Heart left ventricle (tissue), 16 donors: ENCODE results near the gene RNASE2. TPM values are rescaled to one million over a fixed set of nuclear protein-coding genes. Genes with fewer than 3 reads are reported as not detected.
A peak's percentile ranks its signal among the peaks of the same experiment; 100 is the strongest.
"Not testable (repeated sequence)": the region's sequence is repeated elsewhere in the genome, so short reads cannot be mapped to it uniquely, and the experiment has no call there.

Experiments
- ATAC-seq, 4 donors: fragments of 200-7000 bp; cut with Tn5 transposase; one replicate each; pipeline ENCODE4 v1.9.1; 2020 to 2022; ENCODE audit warnings: moderate library complexity in 4 of 4, mild to moderate bottlenecking in 3 of 4, moderate number of reproducible peaks in 1 of 4
- DNase-seq, 5 donors: peaks; one replicate each; pipeline ENCODE4 v3.0.0-alpha.2; 2020
- H3K27ac ChIP-seq, 12 donors: fragments of 200-600 bp; sonication (generic) in 4 of 12; one replicate each; pipeline versions ENCODE4 v1.5.0 to v1.8.0; 2016 to 2022; ENCODE audit warnings: mild to moderate bottlenecking in 2 of 12
- H3K27me3 ChIP-seq, 9 donors: fragments of 200-600 bp; sonication (generic) in 2 of 9; one replicate each; pipeline versions ENCODE4 v1.5.1 to v1.8.0; 2016 to 2022; ENCODE audit warnings: mild to moderate bottlenecking in 3 of 9
- H3K36me3 ChIP-seq, 9 donors: fragments of 200-600 bp; sonication (generic) in 2 of 9; one replicate each; pipeline versions ENCODE4 v1.5.0 to v1.8.0; 2018 to 2022; ENCODE audit warnings: mild to moderate bottlenecking in 2 of 9
- H3K4me1 ChIP-seq, 12 donors: fragments of 200-600 bp; sonication (generic) in 4 of 12; one replicate each; pipeline versions ENCODE4 v1.5.0 to v1.8.0; 2016 to 2022; ENCODE audit warnings: mild to moderate bottlenecking in 3 of 12
- H3K4me3 ChIP-seq, 12 donors: fragments of 200-600 bp; sonication (generic) in 4 of 12; one replicate each; pipeline versions ENCODE4 v1.5.0 to v1.8.0; 2017 to 2022; ENCODE audit warnings: mild to moderate bottlenecking in 9 of 12, moderate library complexity in 4 of 12
- H3K9me3 ChIP-seq, 12 donors: fragments of 200-600 bp; sonication (generic) in 4 of 12; one replicate each; pipeline versions ENCODE4 v1.5.0 to v1.8.0; 2016 to 2022; ENCODE audit warnings: mild to moderate bottlenecking in 1 of 12
- CTCF ChIP-seq, 12 donors: fragments of 200-600 bp; sonication (generic) in 4 of 12; IDR thresholded peaks; one replicate each; pipeline versions ENCODE4 v1.5.0 to v1.8.0; 2018 to 2022; ENCODE audit warnings: antibody characterized with exemption in 12 of 12, mild to moderate bottlenecking in 5 of 12
- POLR2A ChIP-seq, 2 donors: fragments of 450-650 bp; IDR thresholded peaks; one replicate each; pipeline ENCODE4 v1.6.1; 2017; ENCODE audit warnings: antibody characterized with exemption in 2 of 2, mild to moderate bottlenecking in 2 of 2, moderate library complexity in 2 of 2
- WGBS, 4 donors: extraction: QIAGEN DNeasy Blood & Tissue Kit in 2 of 4; methylation state at CpG; one replicate each; pipeline versions ENCODE4 v1.1.5 to v1.1.7; 2013 to 2018; 5-methylcytosine and 5-hydroxymethylcytosine counted together
- intact Hi-C, 10 donors: fragments of 100-400 bp; cut with DNase I; formaldehyde crosslinking; loops; one replicate each; pipeline versions ENCODE4 v1.11.1 to v1.14.2; 2022
- polyA plus RNA-seq, 2 donors: library from polyadenylated mRNA; stranded (reverse); fragments of 200-250 nt; gene quantifications; one replicate each; pipeline ENCODE4 v1.2.3, GENCODE V29; 2013
- total RNA-seq, 9 donors: library from RNA; depleted of rRNA in 2 of 9; stranded (reverse); fragments of >200 nt in 2 of 9; fragmentation: NEBNext Ultra II Directional in 3 of 9; extraction: Animal tissue kit (Norgen Biotek cat#: 25700) in 3 of 9; gene quantifications; one replicate each; pipeline versions ENCODE4 v1.1.0 to v1.2.4, GENCODE V29; 2016 to 2023
- donor health status: ischemic (EF 13 %, LVEDD 7.1; RV severe dilation, severe dysfunction).
- donor health status: healthy with polysubstance abuse.
- donor health status: DM: no; HTN: yes; CAD: no.
- donor health status: DM: no; HTN: no; CAD: no.
- donor health status: ischemic (EF 25% LVEDD 6.9; RV normal size, moderate dysfunction).
- donor health status: ischemic (EF 25% LVEDD 5.7; RV mildly dilated, moderate dysfunction).
- donor health status: healthy.
- donor health status: DM: yes; HTN: yes; CAD: no.
- donor health status: ischemic (EF 35%, LVEDD 5.7; RV mildly dilated, moderate dysfunction).
- donor health status: nonischemic (EF 11% LVEDD 7.7; RV severe dilation, severe dysfunction).
- donor health status: DM: yes; HTN: yes; CAD: no.
- donor health status: PGD.
- donor health status: ischemic (EF 29% LVEDD 5.4; RV normal size, mild dysfunction).
- donor health status: nonischemic (EF 23%, LVEDD 6.1; RV moderate dilation, normal function).

The RNASE2 gene
- total and polyA plus RNA-seq, 11 donors: 0.80 to 16.6 (median 2.5) TPM; not detected in 3

- Histone ChIP-seq H3K4me1 (no peaks in the 10 kb centered on the region), H3K9me3 (no peaks in the 10 kb centered on the region), H3K36me3 (no peaks in the 10 kb centered on the region), H3K4me3 (no peak overlapping the region), H3K27ac (no peak overlapping the region), H3K27me3 (peaks cover 0 to 12% (median 0%) of the 10 kb centered on the region in 9 donors)
- DNase-seq: peak in 4 of 5 donors; percentile 10 to 74 (median 32)
- no peak for ATAC-seq
- 22 to 27% (median 26%) methylated on average over 17 to 18 of the region's 18 CpGs for WGBS, 4 donors
- intact Hi-C loops: no loop called here
- TF ChIP-seq POLR2A (IDR thresholded peaks at IDR 0.05) (no peak), CTCF (IDR thresholded peaks at IDR 0.05) (peak in 11 of 12 donors; percentile 13 to 49 (median 41))
These were observed 21.0 kb upstream of the RNASE2 start for GRCh38 chr14:20934148-20934762.

- ATAC-seq (no peak), DNase-seq (no peak)
- Histone ChIP-seq H3K9me3 (no peaks in the 10 kb centered on the region), H3K27me3 (peaks cover 0 to 12% (median 0%) of the 10 kb centered on the region in 9 donors), H3K36me3 (no peaks in the 10 kb centered on the region), H3K4me1 (no peaks in the 10 kb centered on the region), H3K27ac (no peak overlapping the region), H3K4me3 (no peak overlapping the region)
- WGBS, 4 donors: 80 to 83% (median 82%) methylated on average over 5 of the region's 5 CpGs
- TF ChIP-seq POLR2A (IDR thresholded peaks at IDR 0.05): no peak
- no peak for TF ChIP-seq CTCF (IDR thresholded peaks at IDR 0.05)
- intact Hi-C loops: no loop called here
These were observed 19.8 kb upstream of the RNASE2 start for GRCh38 chr14:20935303-20935984.

- intact Hi-C loops, H3K4me3 ChIP-seq, DNase-seq, H3K36me3 ChIP-seq, H3K27ac ChIP-seq, H3K9me3 ChIP-seq, H3K4me1 ChIP-seq: not testable (repeated sequence)
- 66 to 77% (median 72%) methylated on average over 6 of the region's 6 CpGs for WGBS, 4 donors
- H3K27me3 ChIP-seq: peaks cover 0 to 10% (median 2%) of the 10 kb centered on the region in 9 donors
- peak in 1 of 4 donors; percentile 36 for ATAC-seq
These were observed 10.1 kb upstream of the RNASE2 start for GRCh38 chr14:20945146-20945545.

GRCh38 chr14:20946707-20947106, 8.6 kb upstream of the RNASE2 start:
- H3K27me3 ChIP-seq, H3K4me1 ChIP-seq, DNase-seq, ATAC-seq, intact Hi-C loops, H3K4me3 ChIP-seq, H3K9me3 ChIP-seq, H3K36me3 ChIP-seq, H3K27ac ChIP-seq: not testable (repeated sequence)
- 78 to 88% (median 81%) methylated on average over 4 to 8 of the region's 9 CpGs for WGBS, 4 donors

- Histone ChIP-seq H3K27ac (peak overlapping the region in 1 of 12 donors; percentile 52), H3K4me3 (peak overlapping the region in 1 of 12 donors; percentile 31)
- DNase-seq, H3K27me3 ChIP-seq, H3K9me3 ChIP-seq, H3K36me3 ChIP-seq, H3K4me1 ChIP-seq, intact Hi-C loops: not testable (repeated sequence)
- 60 to 66% (median 63%) methylated on average over 5 of the region's 5 CpGs for WGBS, 4 donors
- ATAC-seq: peak in 2 of 4 donors; percentile 42 to 53
These were observed 219 bp downstream of the RNASE2 start for GRCh38 chr14:20955538-20955873.
